ENCODE data around the gene HS3ST2. TPM values are rescaled to one million over a fixed set of nuclear protein-coding genes. Genes with fewer than 3 reads are reported as not detected.

The HS3ST2 gene
- total and polyA plus RNA-seq, 5 donors from 2014 or later = not detected

- Histone ChIP-seq H3K4me3 (ENCODE audit: low read depth, low read length) (no peak overlapping the region), H3K9me3 (ENCODE audit: control insufficient read depth in 2 of 2, low read length in 2 of 2) (no peaks in the 10 kb centered on the region), H3K27me3 (ENCODE audit: control insufficient read depth, insufficient read depth, low read length) (no peaks in the 10 kb centered on the region), H3K36me3 (ENCODE audit: control insufficient read depth, insufficient read depth, low read length) (no peaks in the 10 kb centered on the region), H3K27ac (ENCODE audit: insufficient read depth, low read length, poor library complexity, severe bottlenecking) (no peak overlapping the region), H3K4me1 (ENCODE audit: control insufficient read depth, insufficient read depth, low read length, poor library complexity, severe bottlenecking) (no peaks in the 10 kb centered on the region)
- Mint-ChIP-seq H3K4me1 (no peaks in the 10 kb centered on the region), H3K9me3 (peaks cover 0 to 2% (median 0%) of the 10 kb centered on the region in 7 donors), H3K4me3 (no peak overlapping the region), H3K36me3 (no peaks in the 10 kb centered on the region), H3K27me3 (peaks cover 18% of the 10 kb centered on the region), H3K27ac (no peak overlapping the region)
- no peak for DNase-seq
- no peak for ATAC-seq (ENCODE audit: low read depth in 2 of 2)
These were observed 109.5 kb downstream of the HS3ST2 start for GRCh38 chr16:22923491-22923890.

- Histone ChIP-seq H3K27ac (ENCODE audit: insufficient read depth, low read length, poor library complexity, severe bottlenecking) (no peak overlapping the region), H3K9me3 (ENCODE audit: control insufficient read depth in 2 of 2, low read length in 2 of 2) (no peaks in the 10 kb centered on the region), H3K27me3 (ENCODE audit: control insufficient read depth, insufficient read depth, low read length) (no peaks in the 10 kb centered on the region), H3K36me3 (ENCODE audit: control insufficient read depth, insufficient read depth, low read length) (no peaks in the 10 kb centered on the region), H3K4me1 (ENCODE audit: control insufficient read depth, insufficient read depth, low read length, poor library complexity, severe bottlenecking) (no peaks in the 10 kb centered on the region), H3K4me3 (ENCODE audit: low read depth, low read length) (no peak overlapping the region)
- Mint-ChIP-seq H3K9me3 (peaks cover 0 to 2% (median 0%) of the 10 kb centered on the region in 7 donors), H3K36me3 (no peaks in the 10 kb centered on the region), H3K4me3 (no peak overlapping the region), H3K27me3 (peaks cover 13% of the 10 kb centered on the region), H3K4me1 (no peaks in the 10 kb centered on the region), H3K27ac (no peak overlapping the region)
- DNase-seq (no peak), ATAC-seq (ENCODE audit: low read depth in 2 of 2) (no peak)
These were observed 110.5 kb downstream of the HS3ST2 start for GRCh38 chr16:22924492-22924891.

- H3K27ac Mint-ChIP-seq = no peak overlapping the region
- no peaks in the 10 kb centered on the region for H3K27me3 ChIP-seq (ENCODE audit: control insufficient read depth, insufficient read depth, low read length)
- H3K36me3 ChIP-seq (ENCODE audit: control insufficient read depth, insufficient read depth, low read length) = no peaks in the 10 kb centered on the region
- no peak overlapping the region for H3K4me3 ChIP-seq (ENCODE audit: low read depth, low read length)
- H3K9me3 ChIP-seq (ENCODE audit: control insufficient read depth in 2 of 2, low read length in 2 of 2) = no peaks in the 10 kb centered on the region
- ATAC-seq (ENCODE audit: low read depth in 2 of 2) (no peak), DNase-seq (no peak)
- H3K9me3 Mint-ChIP-seq = no peaks in the 10 kb centered on the region
- H3K27ac ChIP-seq (ENCODE audit: insufficient read depth, low read length, poor library complexity, severe bottlenecking) = no peak overlapping the region
- no peak overlapping the region for H3K4me3 Mint-ChIP-seq
- no peaks in the 10 kb centered on the region for H3K36me3 Mint-ChIP-seq
- H3K27me3 Mint-ChIP-seq = peaks cover 11% of the 10 kb centered on the region
- H3K4me1 Mint-ChIP-seq = no peaks in the 10 kb centered on the region
- H3K4me1 ChIP-seq (ENCODE audit: control insufficient read depth, insufficient read depth, low read length, poor library complexity, severe bottlenecking) = no peaks in the 10 kb centered on the region
These were observed 112.3 kb downstream of the HS3ST2 start for GRCh38 chr16:22926105-22926751.

GRCh38 chr16:22927306-22927705 lies 113.3 kb downstream of the HS3ST2 start:
- DNase-seq (no peak), ATAC-seq (ENCODE audit: low read depth in 2 of 2) (no peak)
- Mint-ChIP-seq H3K9me3 (no peaks in the 10 kb centered on the region), H3K27me3 (peaks cover 14% of the 10 kb centered on the region), H3K4me3 (no peak overlapping the region), H3K4me1 (no peaks in the 10 kb centered on the region), H3K27ac (no peak overlapping the region), H3K36me3 (no peaks in the 10 kb centered on the region)
- no peak overlapping the region for H3K27ac ChIP-seq (ENCODE audit: insufficient read depth, low read length, poor library complexity, severe bottlenecking)
- peaks cover 2% of the 10 kb centered on the region for H3K27me3 ChIP-seq (ENCODE audit: control insufficient read depth, insufficient read depth, low read length)
- no peaks in the 10 kb centered on the region for H3K4me1 ChIP-seq (ENCODE audit: control insufficient read depth, insufficient read depth, low read length, poor library complexity, severe bottlenecking)
- no peak overlapping the region for H3K4me3 ChIP-seq (ENCODE audit: low read depth, low read length)
- H3K9me3 ChIP-seq (ENCODE audit: control insufficient read depth in 2 of 2, low read length in 2 of 2) = no peaks in the 10 kb centered on the region
- no peaks in the 10 kb centered on the region for H3K36me3 ChIP-seq (ENCODE audit: control insufficient read depth, insufficient read depth, low read length)

- Mint-ChIP-seq H3K27ac (no peak overlapping the region), H3K4me1 (no peaks in the 10 kb centered on the region), H3K4me3 (no peak overlapping the region), H3K36me3 (no peaks in the 10 kb centered on the region), H3K27me3 (peaks cover 23% of the 10 kb centered on the region), H3K9me3 (no peaks in the 10 kb centered on the region)
- Histone ChIP-seq H3K9me3 (ENCODE audit: control insufficient read depth in 2 of 2, low read length in 2 of 2) (no peaks in the 10 kb centered on the region), H3K4me1 (ENCODE audit: control insufficient read depth, insufficient read depth, low read length, poor library complexity, severe bottlenecking) (no peaks in the 10 kb centered on the region), H3K27ac (ENCODE audit: insufficient read depth, low read length, poor library complexity, severe bottlenecking) (no peak overlapping the region), H3K36me3 (ENCODE audit: control insufficient read depth, insufficient read depth, low read length) (no peaks in the 10 kb centered on the region), H3K27me3 (ENCODE audit: control insufficient read depth, insufficient read depth, low read length) (peaks cover 9% of the 10 kb centered on the region), H3K4me3 (ENCODE audit: low read depth, low read length) (no peak overlapping the region)
- ATAC-seq (ENCODE audit: low read depth in 2 of 2) (no peak), DNase-seq (no peak)
These were observed 115.0 kb downstream of the HS3ST2 start for GRCh38 chr16:22928882-22929435.

- Histone ChIP-seq H3K4me1 (ENCODE audit: control insufficient read depth, insufficient read depth, low read length, poor library complexity, severe bottlenecking) (no peaks in the 10 kb centered on the region), H3K36me3 (ENCODE audit: control insufficient read depth, insufficient read depth, low read length) (no peaks in the 10 kb centered on the region), H3K4me3 (ENCODE audit: low read depth, low read length) (no peak overlapping the region), H3K27ac (ENCODE audit: insufficient read depth, low read length, poor library complexity, severe bottlenecking) (no peak overlapping the region), H3K9me3 (ENCODE audit: control insufficient read depth in 2 of 2, low read length in 2 of 2) (no peaks in the 10 kb centered on the region), H3K27me3 (ENCODE audit: control insufficient read depth, insufficient read depth, low read length) (peaks cover 9% of the 10 kb centered on the region)
- ATAC-seq (ENCODE audit: low read depth in 2 of 2) (no peak), DNase-seq (no peak)
- no peaks in the 10 kb centered on the region for H3K9me3 Mint-ChIP-seq
- H3K27me3 Mint-ChIP-seq = peaks cover 28% of the 10 kb centered on the region
- no peaks in the 10 kb centered on the region for H3K36me3 Mint-ChIP-seq
- H3K27ac Mint-ChIP-seq = no peak overlapping the region
- no peak overlapping the region for H3K4me3 Mint-ChIP-seq
- no peaks in the 10 kb centered on the region for H3K4me1 Mint-ChIP-seq
These were observed 115.5 kb downstream of the HS3ST2 start for GRCh38 chr16:22929461-22929860.

GRCh38 chr16:22932032-22932771 lies 118.2 kb downstream of the HS3ST2 start:
- Mint-ChIP-seq H3K27ac (no peak overlapping the region), H3K36me3 (no peaks in the 10 kb centered on the region), H3K4me3 (no peak overlapping the region), H3K9me3 (no peaks in the 10 kb centered on the region), H3K27me3 (peaks cover 24% of the 10 kb centered on the region), H3K4me1 (no peaks in the 10 kb centered on the region)
- no peak for ATAC-seq (ENCODE audit: low read depth in 2 of 2)
- H3K4me3 ChIP-seq (ENCODE audit: low read depth, low read length) = no peak overlapping the region
- H3K27me3 ChIP-seq (ENCODE audit: control insufficient read depth, insufficient read depth, low read length) = peaks cover 9% of the 10 kb centered on the region
- no peaks in the 10 kb centered on the region for H3K36me3 ChIP-seq (ENCODE audit: control insufficient read depth, insufficient read depth, low read length)
- no peaks in the 10 kb centered on the region for H3K9me3 ChIP-seq (ENCODE audit: control insufficient read depth in 2 of 2, low read length in 2 of 2)
- DNase-seq = no peak
- no peaks in the 10 kb centered on the region for H3K4me1 ChIP-seq (ENCODE audit: control insufficient read depth, insufficient read depth, low read length, poor library complexity, severe bottlenecking)
- no peak overlapping the region for H3K27ac ChIP-seq (ENCODE audit: insufficient read depth, low read length, poor library complexity, severe bottlenecking)
